ENCODE data around the gene INTS11.

DNA sequence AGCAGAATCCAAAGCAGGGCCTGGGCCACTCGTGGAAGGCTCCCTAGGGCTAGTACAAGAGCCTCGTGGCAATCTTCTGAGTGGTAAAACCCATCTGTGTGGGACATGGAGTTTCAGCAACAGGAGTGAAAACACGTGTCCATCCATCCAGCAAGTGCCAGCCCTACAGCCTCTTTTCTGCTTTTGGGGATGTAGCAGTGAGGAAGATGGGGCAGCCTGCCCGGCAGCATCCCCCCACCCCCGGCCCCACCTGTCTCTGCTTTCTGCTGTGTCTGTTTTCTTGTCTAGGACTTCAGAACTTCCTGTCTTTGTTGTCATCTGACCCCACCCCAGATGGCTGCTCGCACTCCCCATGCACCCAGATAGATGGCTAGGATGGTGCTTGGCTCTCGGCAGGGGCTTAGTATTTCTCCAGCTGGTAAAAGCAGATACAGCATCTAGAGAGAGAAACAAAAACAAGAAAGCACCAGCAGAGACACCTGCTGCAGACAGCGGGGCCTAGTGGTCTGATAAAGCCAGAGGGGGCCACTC, 1.7 kb upstream of the INTS11 start:
- TF ChIP-seq, protein P1, sequence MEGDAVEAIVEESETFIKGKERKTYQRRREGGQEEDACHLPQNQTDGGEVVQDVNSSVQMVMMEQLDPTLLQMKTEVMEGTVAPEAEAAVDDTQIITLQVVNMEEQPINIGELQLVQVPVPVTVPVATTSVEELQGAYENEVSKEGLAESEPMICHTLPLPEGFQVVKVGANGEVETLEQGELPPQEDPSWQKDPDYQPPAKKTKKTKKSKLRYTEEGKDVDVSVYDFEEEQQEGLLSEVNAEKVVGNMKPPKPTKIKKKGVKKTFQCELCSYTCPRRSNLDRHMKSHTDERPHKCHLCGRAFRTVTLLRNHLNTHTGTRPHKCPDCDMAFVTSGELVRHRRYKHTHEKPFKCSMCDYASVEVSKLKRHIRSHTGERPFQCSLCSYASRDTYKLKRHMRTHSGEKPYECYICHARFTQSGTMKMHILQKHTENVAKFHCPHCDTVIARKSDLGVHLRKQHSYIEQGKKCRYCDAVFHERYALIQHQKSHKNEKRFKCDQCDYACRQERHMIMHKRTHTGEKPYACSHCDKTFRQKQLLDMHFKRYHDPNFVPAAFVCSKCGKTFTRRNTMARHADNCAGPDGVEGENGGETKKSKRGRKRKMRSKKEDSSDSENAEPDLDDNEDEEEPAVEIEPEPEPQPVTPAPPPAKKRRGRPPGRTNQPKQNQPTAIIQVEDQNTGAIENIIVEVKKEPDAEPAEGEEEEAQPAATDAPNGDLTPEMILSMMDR (conservative IDR thresholded peaks at IDR 0.05): no peak
- no peak for TF ChIP-seq ZFX (IDR thresholded peaks at IDR 0.05)
